ENCODE data around the gene FABP2. TPM values are rescaled to one million over a fixed set of nuclear protein-coding genes. Genes with fewer than 3 reads are reported as not detected.

Gene FABP2
- total RNA-seq, 4 donors from 2014 or later, result not detected

- no peak overlapping the region for H3K27ac ChIP-seq
- no peak for DNase-seq (ENCODE audit: low spot score in 2 of 2)
- 50% methylated on average over 3 of the region's 3 CpGs for WGBS
- H3K4me3 ChIP-seq, result no peak overlapping the region
- H3K36me3 ChIP-seq, result peaks cover 47% of the 10 kb centered on the region
- H3K27me3 ChIP-seq, result no peaks in the 10 kb centered on the region
- H3K4me1 ChIP-seq, result peaks cover 2% of the 10 kb centered on the region
- no peaks in the 10 kb centered on the region for H3K9me3 ChIP-seq
- TF ChIP-seq EP300 (IDR thresholded peaks at IDR 0.05) (no peak), POLR2AphosphoS5 (IDR thresholded peaks at IDR 0.05) (no peak), CTCF (IDR thresholded peaks at IDR 0.05) (no peak), POLR2A (IDR thresholded peaks at IDR 0.05) (no peak)
These were observed 53.5 kb downstream of the FABP2 start for GRCh38 chr4:119268466-119268865.

Other genes with a start within 250 kb of the FABP2 start
- not detected for gene MYOZ2, start 186.3 kb downstream of the FABP2 start, total RNA-seq
- gene USP53, start 109.4 kb downstream of the FABP2 start, total RNA-seq, result 10 to 100 TPM; 21.1 to 57.3 (median 37.8) TPM

Data from suprapubic skin (tissue), 4 donors.